Measurements from ENCODE around the gene CYP26C1.
"Not testable (repeated sequence)": the region's sequence is repeated elsewhere in the genome, so short reads cannot be mapped to it uniquely, and the experiment has no call there.

The CYP26C1 gene

GRCh38 chr10:93079663-93080349 lies 19.2 kb downstream of the CYP26C1 start:
- DNase-seq: no peak

- DNase-seq: peak; percentile 60 to 62
Observed at GRCh38 chr10:93080350-93081046, 19.9 kb downstream of the CYP26C1 start.

- no peak for DNase-seq
Observed at GRCh38 chr10:93081318-93081717, 20.7 kb downstream of the CYP26C1 start.

GRCh38 chr10:93081834-93082233 lies 21.2 kb downstream of the CYP26C1 start:
- DNase-seq: no peak

GRCh38 chr10:93083743-93084539 lies 23.3 kb downstream of the CYP26C1 start:
- no peak for DNase-seq

GRCh38 chr10:93085272-93085859 lies 24.8 kb downstream of the CYP26C1 start:
- DNase-seq: no peak

GRCh38 chr10:93086289-93086688 lies 25.7 kb downstream of the CYP26C1 start:
- DNase-seq: no peak

GRCh38 chr10:93087846-93088245 lies 27.2 kb downstream of the CYP26C1 start:
- no peak for DNase-seq

GRCh38 chr10:93088466-93088865 lies 27.9 kb downstream of the CYP26C1 start:
- DNase-seq: no peak

GRCh38 chr10:93090619-93091018 lies 30.0 kb downstream of the CYP26C1 start:
- DNase-seq: peak; percentile 30 to 34

- no peak for DNase-seq
Observed at GRCh38 chr10:93091960-93092359, 31.4 kb downstream of the CYP26C1 start.

GRCh38 chr10:93095225-93095624 lies 34.6 kb downstream of the CYP26C1 start:
- no peak for DNase-seq

- no peak for DNase-seq
Observed at GRCh38 chr10:93096901-93097300, 36.3 kb downstream of the CYP26C1 start.

GRCh38 chr10:93097386-93097785 lies 36.8 kb downstream of the CYP26C1 start:
- no peak for DNase-seq

GRCh38 chr10:93098816-93099215 lies 38.2 kb downstream of the CYP26C1 start:
- DNase-seq: no peak

- DNase-seq: no peak
Observed at GRCh38 chr10:93099670-93100069, 39.1 kb downstream of the CYP26C1 start.

GRCh38 chr10:93101148-93101547 lies 40.5 kb downstream of the CYP26C1 start:
- not testable (repeated sequence) for DNase-seq

GRCh38 chr10:93103953-93104352 lies 43.4 kb downstream of the CYP26C1 start:
- DNase-seq: no peak

GRCh38 chr10:93106631-93107072 lies 46.1 kb downstream of the CYP26C1 start:
- no peak for DNase-seq

GRCh38 chr10:93110472-93111146 lies 50.0 kb downstream of the CYP26C1 start:
- no peak for DNase-seq

GRCh38 chr10:93113042-93113441 lies 52.4 kb downstream of the CYP26C1 start:
- no peak for DNase-seq

- peak; percentile 49 to 51 for DNase-seq
Observed at GRCh38 chr10:93115661-93116383, 55.2 kb downstream of the CYP26C1 start.

Measured in inflammatory macrophage (primary cell).